ENCODE data around the gene FAM43A. TPM values are rescaled to one million over a fixed set of nuclear protein-coding genes. Genes with fewer than 3 reads are reported as not detected.

Gene FAM43A
- polyA plus RNA-seq, 2 of the 4 experiments (the other 2 are of a cell fraction): 0.89 to 2.3 TPM

- 20% methylated on average over 5 of the region's 5 CpGs for WGBS (ENCODE audit: missing lambda C conversion rate)
- no peaks in the 10 kb centered on the region for H3K9me3 ChIP-seq
- DNase-seq (ENCODE audit: low read depth in 1 of 2, low spot score in 1 of 2): no peak
Measured at GRCh38 chr3:194672876-194673275, 12.8 kb upstream of the FAM43A start.

GRCh38 chr3:194673761-194674160, 11.9 kb upstream of the FAM43A start:
- WGBS (ENCODE audit: missing lambda C conversion rate): 43% methylated on average over 2 of the region's 3 CpGs
- Histone ChIP-seq H3K4me3 (no peak overlapping the region), H3K9me3 (no peaks in the 10 kb centered on the region), H3K4me1 (peaks cover 13% of the 10 kb centered on the region; the same call in 2 of the 3 replicates), H3K4me2 (no peak overlapping the region), H3K27ac (no peak overlapping the region)
- ChIA-PET CTCF (interaction anchor here (1.2 to 5.0 kb wide), 4 partner anchors 9 to 587 kb away, joined by 3 to 63 read pairs (median 16); no protein-coding TSS in a partner anchor), POLR2A (interaction anchor here (1.1 kb wide), 1 partner anchor 9 kb away, joined by 3 read pairs; no protein-coding TSS in a partner anchor)
- ATAC-seq (no peak), DNase-seq (ENCODE audit: low read depth in 1 of 2, low spot score in 1 of 2) (no peak), FAIRE-seq (no peak)
- TF ChIP-seq KDM5A (IDR thresholded peaks at IDR 0.05): no peak
- no peak for TF ChIP-seq HES2 (IDR thresholded peaks at IDR 0.05)
- no peak for TF ChIP-seq TP53 (CRISPR knock-in tag; IDR thresholded peaks at IDR 0.05)
- no peak for TF ChIP-seq RAD21 (conservative IDR thresholded peaks at IDR 0.05 in 1 of 2, IDR thresholded peaks at IDR 0.05 in 1 of 2)
- TF ChIP-seq ESRRA (IDR thresholded peaks at IDR 0.05; ENCODE audit: borderline replicate concordance, low read length): no peak

More at GRCh38 chr3:194672876-194673275, 12.8 kb upstream of the FAM43A start:
- ChIA-PET POLR2A (interaction anchor here (0.8 to 2.4 kb wide), 7 partner anchors 10 to 870 kb away, joined by 3 to 28 read pairs (median 8); partner anchors contain the start of genes FAM43A, PPP1R2 and XXYLT1), CTCF (interaction anchor here (0.6 to 5.0 kb wide), 13 partner anchors 10 to 763 kb away, joined by 3 to 63 read pairs (median 7); partner anchors contain the start of gene FAM43A)
- H3K27ac ChIP-seq: peak overlapping the region; percentile 86 to 90
- no peak for ATAC-seq
- H3K4me3 ChIP-seq: peak overlapping the region; percentile 92
- TF ChIP-seq POLR2AphosphoS2 (conservative IDR thresholded peaks at IDR 0.05; ENCODE audit: low read length) (no peak), TFCP2L1 (CRISPR knock-in tag; IDR thresholded peaks at IDR 0.05) (no peak), CTCF (IDR thresholded peaks at IDR 0.05) (no peak), ZNF302 (CRISPR knock-in tag; IDR thresholded peaks at IDR 0.05) (no peak), CHD2 (IDR thresholded peaks at IDR 0.05; ENCODE audit: low read length, partially characterized antibody) (no peak), POLR2A (IDR thresholded peaks at IDR 0.05; ENCODE audit: low read length) (no peak), RAD21 (conservative IDR thresholded peaks at IDR 0.05 in 1 of 2, IDR thresholded peaks at IDR 0.05 in 1 of 2) (no peak), USF2 (IDR thresholded peaks at IDR 0.05) (no peak), EHF (CRISPR knock-in tag; IDR thresholded peaks at IDR 0.05) (no peak), HOXB5 (CRISPR knock-in tag; IDR thresholded peaks at IDR 0.05) (no peak), HMGXB4 (CRISPR knock-in tag; IDR thresholded peaks at IDR 0.05; ENCODE audit: borderline replicate concordance) (no peak), RFX5 (IDR thresholded peaks at IDR 0.05) (no peak), SMC3 (IDR thresholded peaks at IDR 0.05) (no peak), E2F6 (IDR thresholded peaks at IDR 0.05; ENCODE audit: borderline replicate concordance, low read depth) (no peak), HEYL (CRISPR knock-in tag; IDR thresholded peaks at IDR 0.05) (no peak), NR3C1 (IDR thresholded peaks at IDR 0.05) (no peak)
- no peak for FAIRE-seq
- peak overlapping the region; percentile 87 for H3K4me2 ChIP-seq
- H3K4me1 ChIP-seq: peaks cover 13% of the 10 kb centered on the region; the same call in 2 of the 3 replicates

Data from A549 (cell line).